Thoracic aorta (tissue), 2 donors: ENCODE measurements around the gene WDFY3. TPM values are rescaled to one million over a fixed set of nuclear protein-coding genes. Genes with fewer than 3 reads are reported as not detected.
A peak's percentile ranks its signal among the peaks of the same experiment; 100 is the strongest.

ENCODE experiments used
- ATAC-seq: fragments of 150-250 bp; one replicate; pipeline ENCODE4 v1.8.0; 2017; ENCODE audit warnings: low read depth; ENCODE audit not compliant: insufficient number of reproducible peaks, low FRiP score
- DNase-seq: peaks from one replicate; pipeline ENCODE4 v3.0.0-alpha.2; 2020; ENCODE audit warnings: low spot score
- H3K27ac ChIP-seq, 2 donors: fragments of 200-600 bp; sonication (generic); 1 replicate in 1 of 2; 2 replicates in 1 of 2; pipeline ENCODE4 v1.5.1; 2016; ENCODE audit warnings: mild to moderate bottlenecking in 2 of 2, moderate library complexity in 2 of 2
- H3K27me3 ChIP-seq: fragments of 200-600 bp; sonication (generic); replicated peaks from 2 replicates; pipeline ENCODE4 v1.6.0; 2016; ENCODE audit warnings: mild to moderate bottlenecking; ENCODE audit not compliant: insufficient read depth
- H3K36me3 ChIP-seq: fragments of 200-600 bp; sonication (generic); one replicate; pipeline ENCODE4 v1.5.1; 2016
- H3K4me1 ChIP-seq, 2 donors: fragments of 200-600 bp; sonication (generic); 1 replicate in 1 of 2; 2 replicates in 1 of 2; pipeline versions ENCODE4 v1.5.1 to v1.6.0; 2016; ENCODE audit warnings: low read depth in 2 of 2, mild to moderate bottlenecking in 1 of 2; ENCODE audit not compliant: control insufficient read depth in 1 of 2
- H3K4me3 ChIP-seq: fragments of 200-600 bp; sonication (generic); 2 replicates; pipeline ENCODE4 v1.5.1; 2016; ENCODE audit warnings: mild to moderate bottlenecking
- H3K9me3 ChIP-seq: fragments of 200-600 bp; sonication (generic); 2 replicates; pipeline ENCODE4 v1.5.1; 2016
- CTCF ChIP-seq: fragments of 200-600 bp; sonication (generic); IDR thresholded peaks from one replicate; pipeline ENCODE4 v1.5.1; 2019; ENCODE audit warnings: antibody characterized with exemption
- total RNA-seq, 2 donors: library from RNA; depleted of rRNA; stranded (reverse); fragments of >200 nt; gene quantifications; one replicate each; pipeline versions ENCODE4 v1.1.0 to v1.2.3, GENCODE V29; 2016

WDFY3 gene
- total RNA-seq, 2 donors from 2014 or later, result 116 to 140 TPM

GRCh38 chr4:84952004-84952403, 14.5 kb downstream of the WDFY3 start:
- ATAC-seq (peak; percentile 21), DNase-seq (no peak)
- peaks cover 36 to 47% of the 10 kb centered on the region in 2 donors for H3K4me1 ChIP-seq
- H3K27me3 ChIP-seq, result no peaks in the 10 kb centered on the region
- H3K36me3 ChIP-seq, result no peaks in the 10 kb centered on the region
- no peak for TF ChIP-seq CTCF
- no peaks in the 10 kb centered on the region for H3K9me3 ChIP-seq
- H3K4me3 ChIP-seq, result no peak overlapping the region
- peak overlapping the region in 1 of 2 donors; percentile 28 for H3K27ac ChIP-seq

DNA sequence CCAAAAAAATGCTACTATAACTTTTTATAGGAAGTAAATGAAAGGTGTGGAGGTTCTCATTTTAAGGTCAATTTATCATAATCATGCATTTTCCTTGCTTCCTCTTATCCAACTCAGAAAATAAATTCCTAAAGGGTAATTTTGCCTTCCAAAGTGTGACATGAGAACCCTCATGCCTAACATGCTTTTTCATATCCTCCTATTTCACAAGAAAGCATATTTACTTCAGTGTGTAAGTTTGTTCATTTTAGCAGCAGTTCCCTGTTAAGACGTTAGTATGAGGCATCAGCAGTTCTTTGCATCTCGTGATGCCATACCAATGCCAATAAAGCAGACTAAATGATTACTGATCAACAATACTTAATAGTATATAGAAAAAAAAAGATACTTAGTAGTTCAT, 18.4 kb downstream of the WDFY3 start:
- Histone ChIP-seq H3K36me3 (no peaks in the 10 kb centered on the region), H3K4me3 (no peak overlapping the region), H3K27ac (peak overlapping the region; percentile 11 to 17), H3K27me3 (no peaks in the 10 kb centered on the region), H3K9me3 (no peaks in the 10 kb centered on the region), H3K4me1 (peaks cover 22 to 51% of the 10 kb centered on the region in 2 donors)
- TF ChIP-seq CTCF, result no peak
- ATAC-seq, result no peak
- no peak for DNase-seq

- TF ChIP-seq CTCF, result no peak
- H3K4me3 ChIP-seq, result no peak overlapping the region
- no peaks in the 10 kb centered on the region for H3K36me3 ChIP-seq
- DNase-seq (no peak), ATAC-seq (peak; percentile 36)
- no peaks in the 10 kb centered on the region for H3K27me3 ChIP-seq
- peaks cover 10% of the 10 kb centered on the region for H3K9me3 ChIP-seq
- no peak overlapping the region for H3K27ac ChIP-seq
- peaks cover 20 to 34% of the 10 kb centered on the region in 2 donors for H3K4me1 ChIP-seq
Measured at GRCh38 chr4:84944947-84945346, 21.5 kb downstream of the WDFY3 start.

GRCh38 chr4:84940960-84941359, 25.5 kb downstream of the WDFY3 start:
- ATAC-seq (no peak), DNase-seq (no peak)
- no peak overlapping the region for H3K27ac ChIP-seq
- H3K27me3 ChIP-seq, result no peaks in the 10 kb centered on the region
- no peaks in the 10 kb centered on the region for H3K36me3 ChIP-seq
- TF ChIP-seq CTCF, result no peak
- peaks cover 10% of the 10 kb centered on the region for H3K9me3 ChIP-seq
- no peak overlapping the region for H3K4me3 ChIP-seq
- H3K4me1 ChIP-seq, result peaks cover 39 to 48% of the 10 kb centered on the region in 2 donors

DNA sequence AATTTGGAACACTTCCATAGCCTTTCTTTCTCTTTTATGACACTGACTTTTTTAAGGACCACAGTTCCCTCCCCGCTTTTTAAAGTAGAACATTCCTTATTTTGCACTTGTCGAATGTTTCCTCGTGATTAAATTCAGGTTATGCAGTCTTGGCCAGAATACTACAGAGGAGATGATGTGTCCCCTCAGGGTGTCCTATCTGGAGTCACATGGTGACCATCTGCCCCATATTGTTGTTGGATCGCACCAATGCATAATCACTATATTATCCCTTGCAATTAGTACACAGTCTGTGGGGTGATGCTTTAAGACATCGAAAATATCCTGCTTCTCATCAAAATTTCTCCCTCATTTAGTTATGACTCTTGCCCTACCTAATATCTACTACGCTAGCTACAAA, 27.4 kb downstream of the WDFY3 start:
- ATAC-seq (no peak), DNase-seq (no peak)
- Histone ChIP-seq H3K4me1 (peaks cover 38 to 39% of the 10 kb centered on the region in 2 donors), H3K27ac (peak overlapping the region; percentile 55 to 74), H3K27me3 (no peaks in the 10 kb centered on the region), H3K4me3 (peak overlapping the region; percentile 37), H3K36me3 (no peaks in the 10 kb centered on the region), H3K9me3 (peaks cover 10% of the 10 kb centered on the region)
- no peak for TF ChIP-seq CTCF
